HG03108 (cell line): Measurements from ENCODE around the gene IGSF11.
"Not testable (repeated sequence)": the region's sequence is repeated elsewhere in the genome, so short reads cannot be mapped to it uniquely, and the experiment has no call there.

Experiments
- ATAC-seq: cut with Tn5 transposase; IDR thresholded peaks from one replicate; pipeline ENCODE4 v1.9.1; 2021; ENCODE audit warnings: moderate library complexity; ENCODE audit not compliant: unreplicated experiment

The IGSF11 gene

GRCh38 chr3:119034256-119035013 lies at the start of gene IGSF11:
Gene IGSF11, minus strand, starts transcription at chr3:119034846. Its CDS starts 264 bp downstream, at chr3:119034582.
- ATAC-seq: peak; percentile 97

- no peak for ATAC-seq
Measured at GRCh38 chr3:119080364-119080763, 45.7 kb upstream of the IGSF11 start.

- ATAC-seq: no peak
Measured at GRCh38 chr3:119073258-119074001, 38.8 kb upstream of the IGSF11 start.

- not testable (repeated sequence) for ATAC-seq
Measured at GRCh38 chr3:119072451-119072850, 37.8 kb upstream of the IGSF11 start.

GRCh38 chr3:119069725-119070124 lies 35.1 kb upstream of the IGSF11 start:
- no peak for ATAC-seq

- no peak for ATAC-seq
Measured at GRCh38 chr3:119063471-119063870, 28.8 kb upstream of the IGSF11 start.

GRCh38 chr3:119062892-119063291 lies 28.2 kb upstream of the IGSF11 start:
- no peak for ATAC-seq

GRCh38 chr3:119044593-119044992 lies 9.9 kb upstream of the IGSF11 start:
- ATAC-seq: no peak

GRCh38 chr3:119042162-119042561 lies 7.5 kb upstream of the IGSF11 start:
- no peak for ATAC-seq

- ATAC-seq: no peak
Measured at GRCh38 chr3:119035014-119035346, 334 bp upstream of the IGSF11 start.

- no peak for ATAC-seq
Measured at GRCh38 chr3:119033393-119034255, 1.0 kb downstream of the IGSF11 start.

GRCh38 chr3:119025171-119025795 lies 9.4 kb downstream of the IGSF11 start:
- no peak for ATAC-seq

- no peak for ATAC-seq
Measured at GRCh38 chr3:119019767-119020518, 14.7 kb downstream of the IGSF11 start.

GRCh38 chr3:119018690-119019463 lies 15.8 kb downstream of the IGSF11 start:
- no peak for ATAC-seq

- ATAC-seq: no peak
Measured at GRCh38 chr3:119015942-119016341, 18.7 kb downstream of the IGSF11 start.

- no peak for ATAC-seq
Measured at GRCh38 chr3:119013951-119014350, 20.7 kb downstream of the IGSF11 start.

GRCh38 chr3:119011528-119011927 lies 23.1 kb downstream of the IGSF11 start:
- no peak for ATAC-seq

GRCh38 chr3:118997190-118997589 lies 37.5 kb downstream of the IGSF11 start:
- ATAC-seq: no peak

GRCh38 chr3:118991775-118992174 lies 42.9 kb downstream of the IGSF11 start:
- ATAC-seq: no peak
